C4-2B (cell line): ENCODE data around the gene C19orf85.

Experiments
- H3K27ac ChIP-seq: fragments of 450-650 bp; 2 replicates; pipeline ENCODE4 v1.5.1; 2017
- CTCF ChIP-seq: fragments of 450-650 bp; conservative IDR thresholded peaks from 2 replicates; pipeline ENCODE4 v1.5.1; 2017; ENCODE audit warnings: mild to moderate bottlenecking
- ZFX ChIP-seq: fragments of 450-650 bp; IDR thresholded peaks from 2 replicates; pipeline ENCODE4 v1.6.1; 2017

C19orf85 gene

GRCh38 chr19:55459551-55459949 lies 5.0 kb downstream of the C19orf85 start:
- no peak overlapping the region; the same call in 1 of the 2 replicates for H3K27ac ChIP-seq

GRCh38 chr19:55457683-55458457 lies 6.7 kb downstream of the C19orf85 start:
- TF ChIP-seq CTCF (no peak), ZFX (no peak)

More at GRCh38 chr19:55459551-55459949, 5.0 kb downstream of the C19orf85 start:
- TF ChIP-seq CTCF (no peak), ZFX (no peak)

GRCh38 chr19:55456347-55456746 lies 8.2 kb downstream of the C19orf85 start:
- no peak for TF ChIP-seq ZFX
- TF ChIP-seq CTCF = no peak
- H3K27ac ChIP-seq = no peak overlapping the region

More at GRCh38 chr19:55457683-55458457, 6.7 kb downstream of the C19orf85 start:
- no peak overlapping the region for H3K27ac ChIP-seq

- H3K27ac ChIP-seq = no peak overlapping the region
- TF ChIP-seq ZFX (no peak), CTCF (no peak)
These were observed 8.8 kb downstream of the C19orf85 start for GRCh38 chr19:55455576-55456235.

- TF ChIP-seq CTCF (peak; percentile 81), ZFX (no peak)
- no peak overlapping the region for H3K27ac ChIP-seq
These were observed 9.7 kb downstream of the C19orf85 start for GRCh38 chr19:55454787-55455243.

- TF ChIP-seq CTCF = no peak
- TF ChIP-seq ZFX = no peak
- H3K27ac ChIP-seq = no peak overlapping the region
These were observed 10.9 kb downstream of the C19orf85 start for GRCh38 chr19:55453511-55454260.
